Stimulated activated CD4-positive, alpha-beta T cell treated with anti-CD3 and anti-CD28 coated beads, Interleukin-12 subunit alpha, Interleukin-12 subunit beta, amount 100 ng/mL, for 24 hours (primary cell): ENCODE data around the gene CDY1.
"Not testable (repeated sequence)": the region's sequence is repeated elsewhere in the genome, so short reads cannot be mapped to it uniquely, and the experiment has no call there.

Experiments
- DNase-seq, 2 experiments: peaks; one replicate each; pipeline ENCODE4 v3.0.0-alpha.2; 2020; ENCODE audit warnings: low read depth in 2 of 2

Gene CDY1, protein sequence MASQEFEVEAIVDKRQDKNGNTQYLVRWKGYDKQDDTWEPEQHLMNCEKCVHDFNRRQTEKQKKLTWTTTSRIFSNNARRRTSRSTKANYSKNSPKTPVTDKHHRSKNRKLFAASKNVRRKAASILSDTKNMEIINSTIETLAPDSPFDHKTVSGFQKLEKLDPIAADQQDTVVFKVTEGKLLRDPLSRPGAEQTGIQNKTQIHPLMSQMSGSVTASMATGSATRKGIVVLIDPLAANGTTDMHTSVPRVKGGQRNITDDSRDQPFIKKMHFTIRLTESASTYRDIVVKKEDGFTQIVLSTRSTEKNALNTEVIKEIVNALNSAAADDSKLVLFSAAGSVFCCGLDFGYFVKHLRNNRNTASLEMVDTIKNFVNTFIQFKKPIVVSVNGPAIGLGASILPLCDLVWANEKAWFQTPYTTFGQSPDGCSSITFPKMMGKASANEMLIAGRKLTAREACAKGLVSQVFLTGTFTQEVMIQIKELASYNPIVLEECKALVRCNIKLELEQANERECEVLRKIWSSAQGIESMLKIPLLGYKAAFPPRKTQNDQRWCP

DNA sequence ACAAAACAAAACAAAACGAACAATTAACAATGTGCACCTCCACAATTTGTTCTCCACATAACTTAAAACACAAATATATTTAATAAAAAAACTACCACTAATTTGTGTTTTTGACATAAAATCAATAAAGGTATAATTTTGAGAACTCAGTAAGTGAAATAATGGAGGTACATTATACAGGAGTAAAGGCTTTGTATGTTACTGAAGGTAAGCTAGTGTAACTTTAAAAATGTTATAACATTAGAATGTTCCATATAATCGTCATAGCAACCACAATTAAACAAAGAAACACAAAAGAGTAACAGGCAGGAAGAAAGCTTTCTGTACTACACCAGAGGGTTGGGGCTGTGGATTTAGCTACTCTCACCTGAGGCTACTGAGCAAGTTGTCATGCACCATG, at the start of gene CDY1:
Gene CDY1 (plus strand): TSS at position 301 of the 400 bp plus-strand sequence. CDS start 326 bp downstream, outside the sequence.
- not testable (repeated sequence) for DNase-seq

DNA sequence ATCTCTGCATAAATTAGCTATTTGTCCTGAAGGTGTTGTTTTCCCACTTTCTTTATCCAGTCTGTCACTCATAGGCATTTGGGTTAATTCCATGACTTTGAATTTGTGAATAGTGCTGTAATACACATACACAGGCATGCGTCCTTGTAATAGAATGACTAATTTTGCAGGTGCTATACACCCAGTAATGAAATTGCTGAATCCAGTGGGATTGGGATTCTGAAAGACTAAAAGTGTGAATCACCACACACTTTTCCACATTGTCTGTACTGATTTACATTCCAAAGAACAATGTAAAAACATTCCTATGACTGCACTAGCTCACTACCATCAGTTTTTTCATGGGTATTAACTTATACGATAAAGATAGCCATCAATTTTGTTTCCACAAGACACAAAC, 28.6 kb upstream of the CDY1 start:
- DNase-seq = not testable (repeated sequence)

- DNase-seq = not testable (repeated sequence)
Measured at GRCh38 chrY:25620209-25620608, 1.7 kb upstream of the CDY1 start.

DNA sequence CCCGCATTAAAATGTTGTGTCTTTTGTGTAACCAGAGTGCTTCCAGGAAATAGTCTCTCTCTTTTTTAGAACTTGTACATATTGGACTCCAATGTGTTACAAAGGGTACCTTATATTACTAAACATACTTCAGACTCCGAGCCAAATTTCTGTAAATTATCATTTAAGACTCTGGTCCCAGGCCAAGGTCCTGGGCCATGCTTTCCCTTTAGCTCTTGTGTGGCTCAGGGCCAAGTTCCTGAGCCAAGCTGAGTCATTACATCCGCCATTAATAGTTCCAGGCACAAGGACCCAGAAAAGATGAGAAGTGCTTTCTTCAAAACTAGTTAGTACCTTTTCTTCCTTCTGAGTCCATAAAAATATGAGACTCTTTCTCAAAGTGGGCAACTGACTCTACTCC, 4.6 kb downstream of the CDY1 start:
- DNase-seq = not testable (repeated sequence)

DNA sequence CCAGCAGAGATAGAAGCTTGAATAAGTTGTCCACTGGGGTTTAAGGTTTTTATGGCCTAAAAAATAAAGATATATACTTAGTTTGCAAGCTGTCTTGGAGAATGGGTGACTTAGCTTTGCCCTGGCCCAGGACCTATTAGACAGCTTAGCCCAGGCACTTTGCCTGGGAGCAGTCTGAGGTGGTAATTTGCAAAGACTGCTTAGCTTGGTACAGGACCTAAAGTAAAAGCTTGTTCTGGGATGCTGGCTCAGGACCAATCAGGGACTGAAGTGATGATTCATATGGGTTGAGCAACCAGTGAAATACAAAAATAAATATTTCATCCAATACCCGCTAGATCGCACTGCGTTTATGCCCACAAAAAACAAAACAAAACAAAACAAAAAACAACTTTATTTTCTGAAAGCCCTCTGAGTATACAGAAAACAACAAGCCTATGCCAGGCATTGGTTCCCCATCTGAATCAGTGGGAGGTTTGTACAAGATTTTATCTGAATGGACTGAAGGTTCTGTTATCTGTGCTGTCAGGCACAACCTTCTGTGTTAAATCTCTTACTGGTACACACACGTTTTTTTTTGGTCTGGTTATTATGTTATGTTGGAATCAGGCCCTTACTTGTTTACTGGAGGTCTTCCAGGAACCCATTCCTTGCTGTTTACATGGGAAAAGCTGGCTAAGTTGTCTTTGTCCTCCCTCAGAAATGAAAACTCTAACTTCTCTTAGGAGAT, 8.6 kb downstream of the CDY1 start:
- DNase-seq = not testable (repeated sequence)

- DNase-seq = not testable (repeated sequence)
Measured at GRCh38 chrY:25639852-25640251, 17.9 kb downstream of the CDY1 start.

DNA sequence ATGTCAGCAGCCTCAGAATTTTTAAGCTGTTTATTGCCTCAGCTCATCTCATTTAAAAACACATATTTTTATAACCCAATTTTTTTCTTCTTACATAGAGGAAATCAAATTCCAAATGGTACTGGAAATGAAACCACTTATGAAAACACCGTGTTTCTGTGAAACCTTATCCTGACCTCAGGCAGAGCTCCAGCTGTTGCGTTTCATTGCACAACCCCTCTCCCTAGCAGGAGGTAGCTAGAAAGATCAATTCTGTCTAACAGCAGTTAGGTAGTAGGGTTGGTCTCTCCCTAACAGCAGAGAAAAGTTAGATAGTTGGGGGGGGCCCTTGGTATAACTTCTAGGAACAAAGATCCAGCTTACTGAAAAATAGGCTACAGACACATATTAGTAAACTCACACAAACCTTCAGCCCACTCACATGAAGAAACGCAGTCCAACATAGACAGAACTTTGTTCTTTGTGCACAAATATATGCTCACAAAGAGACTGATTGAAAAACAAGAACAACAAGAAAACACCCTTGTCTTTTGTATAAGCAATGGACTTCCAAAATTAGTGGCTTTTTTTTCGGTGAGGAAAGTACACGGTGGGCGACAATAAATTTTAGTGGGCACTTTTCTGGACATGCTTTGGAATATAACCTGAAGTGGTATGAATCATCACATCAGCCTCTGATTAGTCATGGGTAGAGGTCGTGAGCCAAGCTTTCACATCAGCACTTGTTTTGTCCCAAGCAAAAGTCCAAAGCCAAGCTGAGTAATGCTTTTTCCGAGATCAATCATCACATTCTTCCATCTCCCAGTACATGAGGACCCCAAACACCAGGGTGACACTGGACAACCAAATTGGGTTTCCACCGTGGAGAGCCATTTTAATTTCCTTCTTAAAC, 21.4 kb downstream of the CDY1 start:
- not testable (repeated sequence) for DNase-seq
